GM12874 (cell line): ENCODE results near the gene TOMM6.

Source experiments
- CTCF ChIP-seq: IDR thresholded peaks from 2 replicates; pipeline ENCODE4 v1.5.1; 2011; ENCODE audit warnings: low read depth, mild to moderate bottlenecking, control low read depth, low read length, moderate library complexity; ENCODE audit not compliant: insufficient read depth

The TOMM6 gene

GRCh38 chr6:41811095-41811494, 23.6 kb downstream of the TOMM6 start:
- TF ChIP-seq CTCF: no peak

GRCh38 chr6:41813469-41813868, 26.0 kb downstream of the TOMM6 start:
- no peak for TF ChIP-seq CTCF

GRCh38 chr6:41813956-41814355, 26.5 kb downstream of the TOMM6 start:
- TF ChIP-seq CTCF: no peak

GRCh38 chr6:41814629-41815028, 27.1 kb downstream of the TOMM6 start:
- no peak for TF ChIP-seq CTCF

- no peak for TF ChIP-seq CTCF
Measured at GRCh38 chr6:41815587-41815986, 28.1 kb downstream of the TOMM6 start.

- TF ChIP-seq CTCF: no peak
Measured at GRCh38 chr6:41818271-41819054, 31.0 kb downstream of the TOMM6 start.

- no peak for TF ChIP-seq CTCF
Measured at GRCh38 chr6:41821266-41821665, 33.8 kb downstream of the TOMM6 start.
